Thoracic aorta (tissue), 2 donors: ENCODE data around the gene ZNF415. TPM values are rescaled to one million over a fixed set of nuclear protein-coding genes. Genes with fewer than 3 reads are reported as not detected.
A peak's percentile ranks its signal among the peaks of the same experiment; 100 is the strongest.

ENCODE experiments used
- ATAC-seq: fragments of 150-250 bp; one replicate; pipeline ENCODE4 v1.8.0; 2017; ENCODE audit warnings: low read depth; ENCODE audit not compliant: insufficient number of reproducible peaks, low FRiP score
- DNase-seq: peaks from one replicate; pipeline ENCODE4 v3.0.0-alpha.2; 2020; ENCODE audit warnings: low spot score
- H3K27ac ChIP-seq, 2 donors: fragments of 200-600 bp; sonication (generic); 1 replicate in 1 of 2; 2 replicates in 1 of 2; pipeline ENCODE4 v1.5.1; 2016; ENCODE audit warnings: mild to moderate bottlenecking in 2 of 2, moderate library complexity in 2 of 2
- H3K27me3 ChIP-seq: fragments of 200-600 bp; sonication (generic); replicated peaks from 2 replicates; pipeline ENCODE4 v1.6.0; 2016; ENCODE audit warnings: mild to moderate bottlenecking; ENCODE audit not compliant: insufficient read depth
- H3K36me3 ChIP-seq: fragments of 200-600 bp; sonication (generic); one replicate; pipeline ENCODE4 v1.5.1; 2016
- H3K4me1 ChIP-seq, 2 donors: fragments of 200-600 bp; sonication (generic); 1 replicate in 1 of 2; 2 replicates in 1 of 2; pipeline versions ENCODE4 v1.5.1 to v1.6.0; 2016; ENCODE audit warnings: low read depth in 2 of 2, mild to moderate bottlenecking in 1 of 2; ENCODE audit not compliant: control insufficient read depth in 1 of 2
- H3K4me3 ChIP-seq: fragments of 200-600 bp; sonication (generic); 2 replicates; pipeline ENCODE4 v1.5.1; 2016; ENCODE audit warnings: mild to moderate bottlenecking
- H3K9me3 ChIP-seq: fragments of 200-600 bp; sonication (generic); 2 replicates; pipeline ENCODE4 v1.5.1; 2016
- total RNA-seq, 2 donors: library from RNA; depleted of rRNA; stranded (reverse); fragments of >200 nt; gene quantifications; one replicate each; pipeline versions ENCODE4 v1.1.0 to v1.2.3, GENCODE V29; 2016
- TF ChIP-seq, protein P1 (sequence below): fragments of 200-600 bp; sonication (generic); IDR thresholded peaks from one replicate; pipeline ENCODE4 v1.5.1; 2019; ENCODE audit warnings: antibody characterized with exemption

The ZNF415 gene
- total RNA-seq, result 1 to 10 TPM; 2.3 to 7.1 TPM

GRCh38 chr19:53132141-53132991 is at the start of gene ZNF415:
TSS of gene ZNF415 (minus strand) at chr19:53132910. CDS start at chr19:53122676, 10,234 bp downstream.
- TF ChIP-seq, protein P1, sequence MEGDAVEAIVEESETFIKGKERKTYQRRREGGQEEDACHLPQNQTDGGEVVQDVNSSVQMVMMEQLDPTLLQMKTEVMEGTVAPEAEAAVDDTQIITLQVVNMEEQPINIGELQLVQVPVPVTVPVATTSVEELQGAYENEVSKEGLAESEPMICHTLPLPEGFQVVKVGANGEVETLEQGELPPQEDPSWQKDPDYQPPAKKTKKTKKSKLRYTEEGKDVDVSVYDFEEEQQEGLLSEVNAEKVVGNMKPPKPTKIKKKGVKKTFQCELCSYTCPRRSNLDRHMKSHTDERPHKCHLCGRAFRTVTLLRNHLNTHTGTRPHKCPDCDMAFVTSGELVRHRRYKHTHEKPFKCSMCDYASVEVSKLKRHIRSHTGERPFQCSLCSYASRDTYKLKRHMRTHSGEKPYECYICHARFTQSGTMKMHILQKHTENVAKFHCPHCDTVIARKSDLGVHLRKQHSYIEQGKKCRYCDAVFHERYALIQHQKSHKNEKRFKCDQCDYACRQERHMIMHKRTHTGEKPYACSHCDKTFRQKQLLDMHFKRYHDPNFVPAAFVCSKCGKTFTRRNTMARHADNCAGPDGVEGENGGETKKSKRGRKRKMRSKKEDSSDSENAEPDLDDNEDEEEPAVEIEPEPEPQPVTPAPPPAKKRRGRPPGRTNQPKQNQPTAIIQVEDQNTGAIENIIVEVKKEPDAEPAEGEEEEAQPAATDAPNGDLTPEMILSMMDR, result no peak
- no peaks in the 10 kb centered on the region for H3K36me3 ChIP-seq
- H3K27me3 ChIP-seq, result no peaks in the 10 kb centered on the region
- DNase-seq (peak; percentile 25), ATAC-seq (no peak)
- H3K9me3 ChIP-seq, result peaks cover 15% of the 10 kb centered on the region
- H3K4me3 ChIP-seq, result peak within 1 kb of the TSS; percentile 76
- peaks cover 0 to 12% of the 10 kb centered on the region in 2 donors for H3K4me1 ChIP-seq
- peak within 1 kb of the TSS in 1 of 2 donors; percentile 37 for H3K27ac ChIP-seq

DNA sequence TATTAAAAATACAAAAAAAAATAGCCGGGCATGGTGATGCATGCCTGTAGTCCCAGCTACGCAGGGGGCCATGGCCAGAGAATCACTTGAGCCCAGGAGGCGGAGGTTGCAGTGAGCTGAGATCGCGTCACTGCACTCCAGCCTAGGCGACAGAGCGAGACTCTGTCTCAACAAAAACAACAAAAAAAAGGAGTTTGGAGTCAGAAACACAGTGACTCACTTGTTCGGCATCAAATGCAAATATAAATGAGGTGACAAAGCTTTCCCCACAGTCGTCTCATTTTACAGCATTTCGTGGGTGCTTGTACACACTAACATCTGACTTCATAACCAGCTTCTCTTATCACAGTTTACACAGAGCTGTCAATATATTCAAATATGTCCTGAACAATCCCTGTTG is 49.5 kb upstream of the ZNF415 start:
- no peaks in the 10 kb centered on the region for H3K4me1 ChIP-seq
- no peak overlapping the region for H3K27ac ChIP-seq
- H3K36me3 ChIP-seq, result peaks cover 7% of the 10 kb centered on the region
- ATAC-seq, result no peak
- no peaks in the 10 kb centered on the region for H3K27me3 ChIP-seq
- no peak overlapping the region for H3K4me3 ChIP-seq
- H3K9me3 ChIP-seq, result no peaks in the 10 kb centered on the region
- TF ChIP-seq, protein P1, result no peak
- DNase-seq, result no peak

GRCh38 chr19:53177986-53178385 is 45.3 kb upstream of the ZNF415 start:
- Histone ChIP-seq H3K36me3 (peaks cover 12% of the 10 kb centered on the region), H3K9me3 (no peaks in the 10 kb centered on the region), H3K4me1 (no peaks in the 10 kb centered on the region), H3K4me3 (no peak overlapping the region), H3K27me3 (no peaks in the 10 kb centered on the region), H3K27ac (no peak overlapping the region)
- DNase-seq (no peak), ATAC-seq (no peak)
- TF ChIP-seq, protein P1, result no peak

- DNase-seq, result no peak
- Histone ChIP-seq H3K27me3 (no peaks in the 10 kb centered on the region), H3K27ac (no peak overlapping the region), H3K4me3 (no peak overlapping the region), H3K9me3 (peaks cover 11% of the 10 kb centered on the region), H3K36me3 (peaks cover 6% of the 10 kb centered on the region), H3K4me1 (no peaks in the 10 kb centered on the region)
- TF ChIP-seq, protein P1, result no peak
- ATAC-seq, result no peak
Observed at GRCh38 chr19:53172889-53173288, 40.2 kb upstream of the ZNF415 start.

GRCh38 chr19:53165691-53166091 is 33.0 kb upstream of the ZNF415 start:
- TF ChIP-seq, protein P1, result no peak
- ATAC-seq, result no peak
- H3K9me3 ChIP-seq, result peaks cover 40% of the 10 kb centered on the region
- H3K27ac ChIP-seq, result no peak overlapping the region
- no peaks in the 10 kb centered on the region for H3K4me1 ChIP-seq
- DNase-seq, result no peak
- peaks cover 2% of the 10 kb centered on the region for H3K36me3 ChIP-seq
- H3K4me3 ChIP-seq, result no peak overlapping the region
- no peaks in the 10 kb centered on the region for H3K27me3 ChIP-seq
